Panc1 (cell line): ENCODE data around the gene CWF19L1.

Source experiments
- POLR2AphosphoS5 ChIP-seq: IDR thresholded peaks from 2 replicates; pipeline ENCODE4 v1.6.1; 2012; ENCODE audit warnings: mild to moderate bottlenecking, low read depth, low read length, moderate library complexity
- SIN3A ChIP-seq: IDR thresholded peaks from 2 replicates; pipeline ENCODE4 v1.6.1; 2012; ENCODE audit warnings: low read depth, mild to moderate bottlenecking, low read length, moderate library complexity, borderline replicate concordance; ENCODE audit not compliant: insufficient read depth
- TCF7L2 ChIP-seq: IDR thresholded peaks from 2 replicates; pipeline ENCODE4 v1.6.1; 2011; ENCODE audit warnings: mild to moderate bottlenecking, low read depth, low read length, inconsistent platforms
- TF ChIP-seq, protein P1 (sequence below): fragments of 450-650 bp; IDR thresholded peaks from 2 replicates; pipeline ENCODE4 v1.5.1; 2017; ENCODE audit warnings: mild to moderate bottlenecking
- TF ChIP-seq, protein P2 (sequence below), 2 experiments: IDR thresholded peaks; 2 replicates each; pipeline ENCODE4 v1.6.1; 2011 to 2012; ENCODE audit warnings: low read depth in 2 of 2, control low read depth in 1 of 2, low read length in 1 of 2, mild to moderate bottlenecking in 1 of 2, moderate library complexity in 1 of 2; ENCODE audit not compliant: insufficient read depth in 1 of 2

DNA sequence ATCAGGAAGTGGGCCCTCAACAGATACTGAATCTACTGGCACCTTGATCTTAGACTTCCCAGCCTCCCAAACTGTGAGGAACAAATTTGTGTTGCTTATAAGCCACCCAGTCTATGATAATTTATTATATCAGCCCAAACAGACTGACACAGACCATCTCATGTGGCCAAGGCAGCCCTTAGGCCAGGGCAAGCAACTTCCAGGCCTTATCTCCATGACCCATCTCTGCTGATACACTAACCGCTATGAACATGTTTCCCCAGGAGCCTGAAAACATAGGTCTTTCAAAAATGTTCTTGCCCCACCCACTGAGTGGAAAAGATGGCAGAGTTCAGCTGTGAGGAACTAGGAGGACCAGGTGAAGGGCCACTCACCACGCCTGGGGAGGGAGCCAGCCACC lies 22.2 kb upstream of the CWF19L1 start:
- TF ChIP-seq POLR2AphosphoS5, result no peak
- TF ChIP-seq, protein P1, sequence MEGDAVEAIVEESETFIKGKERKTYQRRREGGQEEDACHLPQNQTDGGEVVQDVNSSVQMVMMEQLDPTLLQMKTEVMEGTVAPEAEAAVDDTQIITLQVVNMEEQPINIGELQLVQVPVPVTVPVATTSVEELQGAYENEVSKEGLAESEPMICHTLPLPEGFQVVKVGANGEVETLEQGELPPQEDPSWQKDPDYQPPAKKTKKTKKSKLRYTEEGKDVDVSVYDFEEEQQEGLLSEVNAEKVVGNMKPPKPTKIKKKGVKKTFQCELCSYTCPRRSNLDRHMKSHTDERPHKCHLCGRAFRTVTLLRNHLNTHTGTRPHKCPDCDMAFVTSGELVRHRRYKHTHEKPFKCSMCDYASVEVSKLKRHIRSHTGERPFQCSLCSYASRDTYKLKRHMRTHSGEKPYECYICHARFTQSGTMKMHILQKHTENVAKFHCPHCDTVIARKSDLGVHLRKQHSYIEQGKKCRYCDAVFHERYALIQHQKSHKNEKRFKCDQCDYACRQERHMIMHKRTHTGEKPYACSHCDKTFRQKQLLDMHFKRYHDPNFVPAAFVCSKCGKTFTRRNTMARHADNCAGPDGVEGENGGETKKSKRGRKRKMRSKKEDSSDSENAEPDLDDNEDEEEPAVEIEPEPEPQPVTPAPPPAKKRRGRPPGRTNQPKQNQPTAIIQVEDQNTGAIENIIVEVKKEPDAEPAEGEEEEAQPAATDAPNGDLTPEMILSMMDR, result no peak
- no peak for TF ChIP-seq SIN3A
- TF ChIP-seq, protein P2, sequence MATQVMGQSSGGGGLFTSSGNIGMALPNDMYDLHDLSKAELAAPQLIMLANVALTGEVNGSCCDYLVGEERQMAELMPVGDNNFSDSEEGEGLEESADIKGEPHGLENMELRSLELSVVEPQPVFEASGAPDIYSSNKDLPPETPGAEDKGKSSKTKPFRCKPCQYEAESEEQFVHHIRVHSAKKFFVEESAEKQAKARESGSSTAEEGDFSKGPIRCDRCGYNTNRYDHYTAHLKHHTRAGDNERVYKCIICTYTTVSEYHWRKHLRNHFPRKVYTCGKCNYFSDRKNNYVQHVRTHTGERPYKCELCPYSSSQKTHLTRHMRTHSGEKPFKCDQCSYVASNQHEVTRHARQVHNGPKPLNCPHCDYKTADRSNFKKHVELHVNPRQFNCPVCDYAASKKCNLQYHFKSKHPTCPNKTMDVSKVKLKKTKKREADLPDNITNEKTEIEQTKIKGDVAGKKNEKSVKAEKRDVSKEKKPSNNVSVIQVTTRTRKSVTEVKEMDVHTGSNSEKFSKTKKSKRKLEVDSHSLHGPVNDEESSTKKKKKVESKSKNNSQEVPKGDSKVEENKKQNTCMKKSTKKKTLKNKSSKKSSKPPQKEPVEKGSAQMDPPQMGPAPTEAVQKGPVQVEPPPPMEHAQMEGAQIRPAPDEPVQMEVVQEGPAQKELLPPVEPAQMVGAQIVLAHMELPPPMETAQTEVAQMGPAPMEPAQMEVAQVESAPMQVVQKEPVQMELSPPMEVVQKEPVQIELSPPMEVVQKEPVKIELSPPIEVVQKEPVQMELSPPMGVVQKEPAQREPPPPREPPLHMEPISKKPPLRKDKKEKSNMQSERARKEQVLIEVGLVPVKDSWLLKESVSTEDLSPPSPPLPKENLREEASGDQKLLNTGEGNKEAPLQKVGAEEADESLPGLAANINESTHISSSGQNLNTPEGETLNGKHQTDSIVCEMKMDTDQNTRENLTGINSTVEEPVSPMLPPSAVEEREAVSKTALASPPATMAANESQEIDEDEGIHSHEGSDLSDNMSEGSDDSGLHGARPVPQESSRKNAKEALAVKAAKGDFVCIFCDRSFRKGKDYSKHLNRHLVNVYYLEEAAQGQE (IDR thresholded peaks at IDR 0.05; ENCODE audit: insufficient read depth in 1 of 2, low read depth in 2 of 2, low read length in 1 of 2), result no peak
- no peak for TF ChIP-seq TCF7L2
